PC-3 (cell line): ENCODE data around the gene ARV1. TPM values are rescaled to one million over a fixed set of nuclear protein-coding genes. Genes with fewer than 3 reads are reported as not detected.

Source experiments
- ATAC-seq: fragments of 200-7000 bp; cut with Tn5 transposase; 2 replicates; pipeline ENCODE4 v1.9.1; 2020; ENCODE audit warnings: mild to moderate bottlenecking, moderate library complexity
- BruUV-seq: library from RNA; stranded (reverse); fragments of 400-500 nt; replicated peaks from 2 replicates; lab custom pipeline; 2021; lab: Mats Ljungman, UMichigan
- CTCF ChIA-PET: fragments of 300-600 bp; sonication (Branson Sonifier 250); formaldehyde crosslinking; loops from one replicate; lab custom pipeline; 2022; ENCODE audit warnings: antibody characterized with exemption; lab: Charles Lee
- POLR2A ChIA-PET: fragments of 300-600 bp; sonication (Branson Sonifier 250); formaldehyde crosslinking; loops from one replicate; lab custom pipeline; 2022; ENCODE audit warnings: antibody characterized with exemption; ENCODE audit not compliant: unreplicated experiment; lab: Charles Lee
- DNase-seq: peaks from one replicate; pipeline ENCODE4 v3.0.0-alpha.2; 2015
- H2AFZ ChIP-seq: fragments of 300-600 bp; sonication (generic); 2 replicates; pipeline ENCODE4 v1.6.0; 2016; ENCODE audit warnings: antibody characterized with exemption, low read length
- H3F3A ChIP-seq: fragments of 300-600 bp; sonication (generic); one replicate; pipeline ENCODE4 v1.6.0; 2017; ENCODE audit warnings: antibody characterized with exemption, low read length, control low read depth, mild to moderate bottlenecking; ENCODE audit not compliant: unreplicated experiment
- H3K27ac ChIP-seq: fragments of 300-600 bp; sonication (generic); 2 replicates; pipeline ENCODE4 v1.5.1; 2016; ENCODE audit warnings: mild to moderate bottlenecking, low read length
- H3K27me3 ChIP-seq: fragments of 300-600 bp; sonication (generic); 2 replicates; pipeline ENCODE4 v1.6.1; 2016; ENCODE audit warnings: low read length, mixed read lengths
- H3K36me3 ChIP-seq: fragments of 300-600 bp; sonication (generic); 2 replicates; pipeline ENCODE4 v1.6.1; 2016; ENCODE audit warnings: low read depth, mixed run types, low read length, mixed read lengths
- H3K4me1 ChIP-seq: fragments of 300-600 bp; sonication (generic); 2 replicates; pipeline ENCODE4 v1.5.1; 2016; ENCODE audit warnings: low read length; ENCODE audit not compliant: insufficient read depth
- H3K4me2 ChIP-seq: fragments of 300-600 bp; sonication (generic); 2 replicates; pipeline ENCODE4 v1.6.0; 2016; ENCODE audit warnings: low read length
- H3K4me3 ChIP-seq: fragments of 300-600 bp; sonication (generic); 2 replicates; pipeline ENCODE4 v1.5.1; 2016; ENCODE audit warnings: mild to moderate bottlenecking, low read length, mixed read lengths
- H3K79me2 ChIP-seq: fragments of 300-600 bp; sonication (generic); 2 replicates; pipeline ENCODE4 v1.6.1; 2017; ENCODE audit warnings: low read length, mixed read lengths
- H3K9ac ChIP-seq: fragments of 300-600 bp; sonication (generic); 2 replicates; pipeline ENCODE4 v1.6.0; 2016; ENCODE audit warnings: mild to moderate bottlenecking, low read length
- H3K9me2 ChIP-seq: fragments of 300-600 bp; sonication (generic); replicated peaks from 2 replicates; pipeline ENCODE4 v1.6.1; 2016; ENCODE audit warnings: mixed run types, low read length, mixed read lengths
- H3K9me3 ChIP-seq: fragments of 300-600 bp; sonication (generic); 2 replicates; pipeline ENCODE4 v1.6.1; 2016; ENCODE audit warnings: low read length, mixed read lengths
- H4K20me1 ChIP-seq: fragments of 300-600 bp; sonication (generic); 2 replicates; pipeline ENCODE4 v1.6.1; 2016; ENCODE audit warnings: low read length, mixed read lengths
- EZH2 ChIP-seq: fragments of 300-600 bp; sonication (generic); IDR thresholded peaks from one replicate; pipeline ENCODE4 v1.6.1; 2017; ENCODE audit warnings: antibody characterized with exemption, mild to moderate bottlenecking, low read length; ENCODE audit not compliant: unreplicated experiment
- EZH2phosphoT487 ChIP-seq: fragments of 300-600 bp; sonication (generic); IDR thresholded peaks from 2 replicates; pipeline ENCODE4 v1.6.1; 2018; ENCODE audit warnings: mild to moderate bottlenecking, antibody characterized with exemption, low read length, borderline replicate concordance
- intact Hi-C: fragments of 100-400 bp; cut with micrococcal nuclease; formaldehyde crosslinking; loops from 2 replicates; pipeline ENCODE4 v1.9.0; 2023
- total RNA-seq: library from RNA; depleted of rRNA; stranded (reverse); fragments of >200 nt; gene quantifications from 2 replicates; pipeline ENCODE4 v1.2.3, GENCODE V29; 2014
- TF ChIP-seq, protein P1 (sequence below): fragments of 300-600 bp; sonication (generic); conservative IDR thresholded peaks from 2 replicates; pipeline ENCODE4 v1.5.1; 2017; ENCODE audit warnings: antibody characterized with exemption, low read depth, mild to moderate bottlenecking, low read length

The ARV1 gene
- total RNA-seq, 1 experiment from 2014 or later = 30.6 TPM

DNA sequence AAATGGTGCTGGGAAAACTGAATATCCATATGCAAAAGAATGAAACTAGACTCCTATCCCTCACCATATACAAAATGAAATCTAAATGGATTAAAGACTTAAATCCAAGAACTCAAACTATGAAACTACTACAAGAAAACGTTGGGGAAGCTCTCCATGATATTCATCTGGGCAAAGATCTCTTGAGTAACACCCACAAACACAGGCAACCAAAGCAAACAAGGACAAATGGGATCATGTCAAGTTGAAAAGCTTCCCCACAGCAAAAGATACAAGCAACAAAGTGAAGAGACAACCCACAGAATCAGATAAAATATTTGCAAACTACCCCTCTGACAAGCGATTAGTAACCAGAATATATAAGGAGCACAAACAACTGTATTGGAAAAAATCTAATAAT is 14.0 kb upstream of the ARV1 start:
- no peaks in the 10 kb centered on the region for H3K36me3 ChIP-seq
- no peaks in the 10 kb centered on the region for H3K9me3 ChIP-seq
- peaks cover 11% of the 10 kb centered on the region; the same call in 1 of the 2 replicates for H3K79me2 ChIP-seq
- H3K4me2 ChIP-seq = no peak overlapping the region
- H3K27ac ChIP-seq = no peak overlapping the region
- intact Hi-C loops = no loop called here
- no TSS peak for BruUV-seq
- no peak for ATAC-seq
- POLR2A ChIA-PET = no interaction called here
- H3K4me1 ChIP-seq = no peaks in the 10 kb centered on the region
- no peaks in the 10 kb centered on the region for H4K20me1 ChIP-seq
- H3K9me2 ChIP-seq = no peaks in the 10 kb centered on the region
- no peak overlapping the region for H3K9ac ChIP-seq
- no peak for DNase-seq
- no peak overlapping the region for H3K4me3 ChIP-seq
- H3F3A ChIP-seq = no peaks in the 10 kb centered on the region
- H2AFZ ChIP-seq = no peak overlapping the region
- H3K27me3 ChIP-seq = no peaks in the 10 kb centered on the region
- CTCF ChIA-PET = no interaction called here
- TF ChIP-seq EZH2 (no peak), EZH2phosphoT487 (no peak)
- TF ChIP-seq, protein P1, sequence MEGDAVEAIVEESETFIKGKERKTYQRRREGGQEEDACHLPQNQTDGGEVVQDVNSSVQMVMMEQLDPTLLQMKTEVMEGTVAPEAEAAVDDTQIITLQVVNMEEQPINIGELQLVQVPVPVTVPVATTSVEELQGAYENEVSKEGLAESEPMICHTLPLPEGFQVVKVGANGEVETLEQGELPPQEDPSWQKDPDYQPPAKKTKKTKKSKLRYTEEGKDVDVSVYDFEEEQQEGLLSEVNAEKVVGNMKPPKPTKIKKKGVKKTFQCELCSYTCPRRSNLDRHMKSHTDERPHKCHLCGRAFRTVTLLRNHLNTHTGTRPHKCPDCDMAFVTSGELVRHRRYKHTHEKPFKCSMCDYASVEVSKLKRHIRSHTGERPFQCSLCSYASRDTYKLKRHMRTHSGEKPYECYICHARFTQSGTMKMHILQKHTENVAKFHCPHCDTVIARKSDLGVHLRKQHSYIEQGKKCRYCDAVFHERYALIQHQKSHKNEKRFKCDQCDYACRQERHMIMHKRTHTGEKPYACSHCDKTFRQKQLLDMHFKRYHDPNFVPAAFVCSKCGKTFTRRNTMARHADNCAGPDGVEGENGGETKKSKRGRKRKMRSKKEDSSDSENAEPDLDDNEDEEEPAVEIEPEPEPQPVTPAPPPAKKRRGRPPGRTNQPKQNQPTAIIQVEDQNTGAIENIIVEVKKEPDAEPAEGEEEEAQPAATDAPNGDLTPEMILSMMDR = no peak

- H3K4me2 ChIP-seq = no peak overlapping the region
- DNase-seq = no peak
- ATAC-seq = no peak
- no peaks in the 10 kb centered on the region for H3F3A ChIP-seq
- no peaks in the 10 kb centered on the region for H3K9me2 ChIP-seq
- no peaks in the 10 kb centered on the region for H3K36me3 ChIP-seq
- no peaks in the 10 kb centered on the region for H3K4me1 ChIP-seq
- ChIA-PET CTCF (no interaction called here), POLR2A (no interaction called here)
- no TSS peak for BruUV-seq
- no peak overlapping the region for H3K27ac ChIP-seq
- H3K4me3 ChIP-seq = no peak overlapping the region
- no peak for TF ChIP-seq EZH2
- no peak for TF ChIP-seq EZH2phosphoT487
- TF ChIP-seq, protein P1 = no peak
- peaks cover 11% of the 10 kb centered on the region; the same call in 1 of the 2 replicates for H3K79me2 ChIP-seq
- no peaks in the 10 kb centered on the region for H3K9me3 ChIP-seq
- no peaks in the 10 kb centered on the region for H3K27me3 ChIP-seq
- no peaks in the 10 kb centered on the region for H4K20me1 ChIP-seq
- H2AFZ ChIP-seq = no peak overlapping the region
- intact Hi-C loops = no loop called here
- no peak overlapping the region for H3K9ac ChIP-seq
Measured at GRCh38 chr1:230965535-230965934, 13.4 kb upstream of the ARV1 start.

DNA sequence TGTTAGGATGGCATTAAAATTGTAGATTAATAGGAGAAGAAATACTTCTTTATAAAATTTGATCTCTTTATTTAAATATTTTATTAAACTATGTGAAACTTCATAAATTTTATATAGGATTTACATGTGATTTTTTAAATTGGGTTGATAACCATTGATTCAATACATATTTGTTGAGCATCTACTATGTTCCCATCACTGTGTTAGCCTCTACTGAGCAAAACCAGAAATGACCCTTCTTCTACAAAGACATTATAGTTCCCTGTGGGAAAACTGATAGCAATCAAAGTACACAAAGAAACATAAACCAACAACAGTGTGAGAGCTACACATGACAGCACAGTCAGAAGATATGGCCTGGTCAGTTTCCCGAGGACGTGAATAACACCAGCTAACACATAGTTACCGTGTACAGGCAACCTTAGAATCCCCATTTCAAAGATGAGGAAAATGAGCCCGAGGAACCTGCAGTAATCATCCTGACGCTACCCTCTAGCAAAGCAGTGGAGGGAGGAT is 12.5 kb upstream of the ARV1 start:
- CTCF ChIA-PET = no interaction called here
- no TSS peak for BruUV-seq

More for the DNA sequence above, 12.5 kb upstream of the ARV1 start:
- no peak for ATAC-seq
- intact Hi-C loops = no loop called here
- H3K36me3 ChIP-seq = no peaks in the 10 kb centered on the region
- H3K27ac ChIP-seq = no peak overlapping the region
- TF ChIP-seq, protein P1 = no peak
- no peak for TF ChIP-seq EZH2
- no peak for TF ChIP-seq EZH2phosphoT487
- no peaks in the 10 kb centered on the region for H3K4me1 ChIP-seq
- no peaks in the 10 kb centered on the region for H3K9me2 ChIP-seq
- H4K20me1 ChIP-seq = no peaks in the 10 kb centered on the region
- no peak overlapping the region for H3K9ac ChIP-seq
- H3F3A ChIP-seq = no peaks in the 10 kb centered on the region
- no peaks in the 10 kb centered on the region for H3K27me3 ChIP-seq
- H3K4me2 ChIP-seq = no peak overlapping the region
- DNase-seq = no peak
- no peak overlapping the region for H3K4me3 ChIP-seq
- H3K79me2 ChIP-seq = peaks cover 11% of the 10 kb centered on the region; the same call in 1 of the 2 replicates
- H3K9me3 ChIP-seq = no peaks in the 10 kb centered on the region
- H2AFZ ChIP-seq = no peak overlapping the region
- POLR2A ChIA-PET = no interaction called here
